ENCODE results near the gene PPM1N. TPM values are rescaled to one million over a fixed set of nuclear protein-coding genes. Genes with fewer than 3 reads are reported as not detected.

Gene PPM1N
- total and polyA plus RNA-seq, 4 donors, result 0.67 to 2.5 (median 0.88) TPM; not detected in 1

DNA sequence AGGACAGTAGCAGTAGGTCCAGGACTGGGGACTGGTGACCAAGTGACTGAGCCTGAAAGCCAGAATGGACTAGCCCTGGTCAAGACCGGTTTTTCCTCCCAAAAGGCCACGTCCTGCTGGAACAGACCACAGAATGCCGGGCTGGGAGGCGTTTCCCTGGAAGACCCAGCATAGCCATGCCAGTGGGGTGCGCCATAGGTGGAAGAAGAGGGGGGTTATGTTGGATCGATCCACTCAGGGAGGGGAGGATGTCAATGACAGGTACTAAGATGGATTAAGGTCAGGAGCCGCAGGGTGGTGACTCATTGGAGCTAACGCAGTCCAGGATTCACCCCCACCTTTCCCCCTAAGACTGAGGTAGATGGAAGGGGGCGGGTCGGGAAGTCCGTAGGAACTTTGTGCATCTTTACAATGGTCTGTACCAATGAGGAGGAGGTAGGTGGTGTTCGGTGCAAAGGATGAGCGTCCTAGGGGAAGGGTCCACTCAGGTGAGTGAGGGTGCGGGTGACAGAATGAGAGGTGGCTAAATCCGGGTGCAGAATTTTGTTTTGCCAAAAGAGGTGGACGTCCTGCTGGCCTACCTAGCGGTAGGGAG lies 30.0 kb downstream of the PPM1N start:
- H3K27ac ChIP-seq (ENCODE audit: low read depth in 1 of 2, low read length in 2 of 2), result no peak overlapping the region
- ATAC-seq (ENCODE audit: low FRiP score), result no peak
- no peaks in the 10 kb centered on the region for H3K9me3 ChIP-seq (ENCODE audit: control insufficient read depth, low read length)
- H3K4me1 ChIP-seq (ENCODE audit: control insufficient read depth in 1 of 2, insufficient read depth in 2 of 2, low read length in 2 of 2), result no peaks in the 10 kb centered on the region
- peaks cover 0 to 1% of the 10 kb centered on the region in 2 donors for H3K36me3 ChIP-seq (ENCODE audit: control insufficient read depth in 1 of 2, insufficient read depth in 2 of 2, low read length in 1 of 2)
- WGBS, 2 donors, result 33 to 34% methylated on average over 17 of the region's 17 CpGs
- no peaks in the 10 kb centered on the region for H3K27me3 ChIP-seq (ENCODE audit: control insufficient read depth in 1 of 2, insufficient read depth in 2 of 2, low read length in 1 of 2)
- intact Hi-C loops (cut with DNase I), result no loop called here
- DNase-seq, result no peak
- H3K4me3 ChIP-seq (ENCODE audit: low read length in 2 of 2), result no peak overlapping the region

DNA sequence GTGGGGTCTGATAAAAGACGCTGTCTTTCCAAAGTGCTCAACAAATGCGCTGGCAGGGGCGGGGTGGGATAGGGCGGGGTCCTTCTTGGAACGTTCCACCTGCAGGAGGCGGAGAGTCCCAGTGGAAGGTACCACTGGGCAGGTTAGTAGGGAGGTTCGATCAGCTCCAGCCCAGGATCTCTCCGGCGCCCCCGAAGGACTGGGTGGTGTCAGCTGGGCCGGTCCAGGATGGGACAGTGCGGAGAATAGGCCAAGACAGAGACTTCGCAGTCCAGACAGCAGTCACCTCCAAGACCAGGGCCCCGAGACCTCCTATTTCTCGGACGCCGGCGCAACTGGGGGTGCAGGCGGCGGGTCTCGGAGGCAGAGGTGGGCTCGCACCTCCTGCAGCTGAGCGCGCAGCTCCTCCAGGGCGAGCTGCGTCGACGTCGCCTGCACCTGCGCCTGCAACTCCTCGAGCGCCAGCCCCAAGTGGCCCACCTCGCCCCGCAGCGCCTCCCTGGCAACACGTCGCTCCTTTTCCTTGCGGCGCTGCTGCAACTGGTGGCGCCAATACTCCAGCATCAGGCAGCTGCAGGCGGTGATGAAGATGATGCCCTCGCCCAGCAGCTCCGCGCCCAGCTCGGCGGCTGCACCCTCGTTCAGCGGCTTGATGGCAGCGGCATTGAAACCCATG lies 30.6 kb downstream of the PPM1N start:
- no peaks in the 10 kb centered on the region for H3K27me3 ChIP-seq (ENCODE audit: control insufficient read depth in 1 of 2, insufficient read depth in 2 of 2, low read length in 1 of 2)
- no peaks in the 10 kb centered on the region for H3K4me1 ChIP-seq (ENCODE audit: control insufficient read depth in 1 of 2, insufficient read depth in 2 of 2, low read length in 2 of 2)
- intact Hi-C loops (cut with DNase I), result no loop called here
- peaks cover 0 to 1% of the 10 kb centered on the region in 2 donors for H3K36me3 ChIP-seq (ENCODE audit: control insufficient read depth in 1 of 2, insufficient read depth in 2 of 2, low read length in 1 of 2)
- WGBS, 2 donors, result 8 to 11% methylated on average over 46 to 49 of the region's 49 CpGs
- peak; percentile 17 for ATAC-seq (ENCODE audit: low FRiP score)
- no peak for DNase-seq
- H3K27ac ChIP-seq (ENCODE audit: low read depth in 1 of 2, low read length in 2 of 2), result no peak overlapping the region
- H3K9me3 ChIP-seq (ENCODE audit: control insufficient read depth, low read length), result no peaks in the 10 kb centered on the region
- H3K4me3 ChIP-seq (ENCODE audit: low read length in 2 of 2), result no peak overlapping the region

DNA sequence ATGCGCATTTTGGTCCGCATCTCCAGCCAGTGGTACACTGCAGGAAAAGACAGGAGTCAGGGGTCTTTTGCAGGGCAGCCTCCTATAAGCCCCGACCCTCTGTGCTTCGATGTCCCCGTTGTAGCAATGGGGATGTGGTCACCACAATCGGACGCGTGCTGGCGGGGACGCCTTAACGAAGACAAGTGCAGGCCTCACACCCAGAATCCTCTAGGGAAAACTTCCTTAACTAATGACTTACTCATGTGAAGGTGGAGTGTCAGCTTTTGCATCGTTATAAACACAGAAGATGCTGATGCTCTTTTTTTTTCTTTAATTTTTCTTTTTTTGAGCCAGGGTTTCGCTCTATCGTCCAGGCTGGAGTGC lies 31.2 kb downstream of the PPM1N start:
- ATAC-seq (ENCODE audit: low FRiP score) (peak; percentile 9), DNase-seq (no peak)
- H3K9me3 ChIP-seq (ENCODE audit: control insufficient read depth, low read length), result no peaks in the 10 kb centered on the region
- no peaks in the 10 kb centered on the region for H3K27me3 ChIP-seq (ENCODE audit: control insufficient read depth in 1 of 2, insufficient read depth in 2 of 2, low read length in 1 of 2)
- 42 to 52% methylated on average over 14 of the region's 14 CpGs for WGBS, 2 donors
- H3K27ac ChIP-seq (ENCODE audit: low read depth in 1 of 2, low read length in 2 of 2), result no peak overlapping the region
- peaks cover 0 to 1% of the 10 kb centered on the region in 2 donors for H3K36me3 ChIP-seq (ENCODE audit: control insufficient read depth in 1 of 2, insufficient read depth in 2 of 2, low read length in 1 of 2)
- intact Hi-C loops (cut with DNase I), result no loop called here
- no peak overlapping the region for H3K4me3 ChIP-seq (ENCODE audit: low read length in 2 of 2)
- H3K4me1 ChIP-seq (ENCODE audit: control insufficient read depth in 1 of 2, insufficient read depth in 2 of 2, low read length in 2 of 2), result no peaks in the 10 kb centered on the region

DNA sequence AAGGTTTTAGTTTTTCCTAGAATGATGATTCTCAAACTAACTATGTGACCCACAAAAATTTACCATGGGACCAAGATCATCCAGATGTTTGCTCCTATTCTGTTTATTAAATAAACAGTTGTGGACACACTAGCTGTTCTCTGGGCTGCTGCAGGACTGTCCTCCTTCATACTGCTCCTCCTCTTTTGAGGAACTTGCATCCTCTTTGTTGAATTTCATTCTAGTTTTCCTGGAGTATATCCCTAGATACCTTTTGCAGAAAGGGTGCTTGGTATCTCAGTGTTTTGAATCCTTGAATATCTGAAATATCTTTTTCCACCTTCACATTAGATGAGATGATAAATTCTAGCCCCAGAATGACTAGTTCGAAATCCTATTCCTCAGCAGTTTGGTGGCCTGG lies 33.1 kb downstream of the PPM1N start:
- WGBS, 2 donors, result 95 to 100% methylated on average over 1 of the region's 1 CpG
- Histone ChIP-seq H3K9me3 (ENCODE audit: control insufficient read depth, low read length) (no peaks in the 10 kb centered on the region), H3K27me3 (ENCODE audit: control insufficient read depth in 1 of 2, insufficient read depth in 2 of 2, low read length in 1 of 2) (no peaks in the 10 kb centered on the region), H3K4me3 (ENCODE audit: low read length in 2 of 2) (no peak overlapping the region), H3K36me3 (ENCODE audit: control insufficient read depth in 1 of 2, insufficient read depth in 2 of 2, low read length in 1 of 2) (peaks cover 0 to 1% of the 10 kb centered on the region in 2 donors), H3K27ac (ENCODE audit: low read depth in 1 of 2, low read length in 2 of 2) (no peak overlapping the region), H3K4me1 (ENCODE audit: control insufficient read depth in 1 of 2, insufficient read depth in 2 of 2, low read length in 2 of 2) (no peaks in the 10 kb centered on the region)
- intact Hi-C loops (cut with DNase I), result no loop called here
- DNase-seq (no peak), ATAC-seq (ENCODE audit: low FRiP score) (no peak)

DNA sequence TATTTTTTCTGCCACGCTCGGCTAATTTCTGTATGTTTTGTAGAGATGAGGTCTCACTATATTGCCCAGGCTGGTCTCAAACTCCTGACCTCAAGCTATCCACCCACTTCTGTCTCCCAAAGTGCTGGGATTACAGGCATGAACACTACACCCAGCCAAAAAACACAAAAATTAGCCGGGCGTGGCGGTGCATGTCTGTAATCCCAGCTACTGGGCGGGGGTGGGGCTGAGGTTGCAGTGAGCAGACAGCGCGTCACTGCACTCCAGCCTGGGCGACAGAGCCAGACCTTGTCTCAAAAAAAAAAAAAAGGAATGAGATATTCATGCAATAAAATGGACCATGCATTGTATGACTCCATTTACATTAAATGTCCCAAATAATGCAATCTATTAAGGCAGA lies 41.2 kb downstream of the PPM1N start:
- no peaks in the 10 kb centered on the region for H3K27me3 ChIP-seq (ENCODE audit: control insufficient read depth in 1 of 2, insufficient read depth in 2 of 2, low read length in 1 of 2)
- H3K4me1 ChIP-seq (ENCODE audit: control insufficient read depth in 1 of 2, insufficient read depth in 2 of 2, low read length in 2 of 2), result no peaks in the 10 kb centered on the region
- no peaks in the 10 kb centered on the region for H3K36me3 ChIP-seq (ENCODE audit: control insufficient read depth in 1 of 2, insufficient read depth in 2 of 2, low read length in 1 of 2)
- DNase-seq, result no peak
- H3K4me3 ChIP-seq (ENCODE audit: low read length in 2 of 2), result no peak overlapping the region
- no peak for ATAC-seq (ENCODE audit: low FRiP score)
- whole genome bisulfite sequencing, 2 donors, result 87 to 88% methylated on average over 9 of the region's 9 CpGs
- H3K9me3 ChIP-seq (ENCODE audit: control insufficient read depth, low read length), result no peaks in the 10 kb centered on the region
- no peak overlapping the region for H3K27ac ChIP-seq (ENCODE audit: low read depth in 1 of 2, low read length in 2 of 2)
- intact Hi-C loops (cut with DNase I), result no loop called here

DNA sequence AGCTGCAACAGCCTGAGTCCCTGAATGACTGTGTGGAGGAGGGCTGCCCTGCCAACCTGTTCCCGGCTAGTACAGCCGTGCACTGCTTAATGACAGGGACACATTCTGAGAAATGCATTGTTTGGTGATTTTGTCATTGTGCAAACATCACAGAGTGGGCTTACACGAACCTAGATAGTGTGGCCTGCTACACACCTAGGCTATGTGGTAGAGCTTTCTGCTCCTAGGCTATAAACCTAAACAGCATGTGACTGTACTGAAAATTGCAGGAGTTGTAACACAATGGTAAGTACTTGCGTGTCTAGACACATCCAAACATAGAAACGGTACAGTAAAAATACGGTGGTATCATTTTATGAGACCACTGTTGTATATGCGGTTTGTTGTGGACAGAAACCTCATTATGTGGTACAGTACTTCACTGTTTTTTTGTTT lies 44.0 kb downstream of the PPM1N start:
- no peak for DNase-seq
- WGBS, 2 donors, result 72 to 75% methylated on average over 7 of the region's 7 CpGs
- no peak for ATAC-seq (ENCODE audit: low FRiP score)
- intact Hi-C loops (cut with DNase I), result no loop called here
- Histone ChIP-seq H3K27me3 (ENCODE audit: control insufficient read depth in 1 of 2, insufficient read depth in 2 of 2, low read length in 1 of 2) (no peaks in the 10 kb centered on the region), H3K36me3 (ENCODE audit: control insufficient read depth in 1 of 2, insufficient read depth in 2 of 2, low read length in 1 of 2) (no peaks in the 10 kb centered on the region), H3K4me3 (ENCODE audit: low read length in 2 of 2) (no peak overlapping the region), H3K4me1 (ENCODE audit: control insufficient read depth in 1 of 2, insufficient read depth in 2 of 2, low read length in 2 of 2) (no peaks in the 10 kb centered on the region), H3K9me3 (ENCODE audit: control insufficient read depth, low read length) (no peaks in the 10 kb centered on the region), H3K27ac (ENCODE audit: low read depth in 1 of 2, low read length in 2 of 2) (no peak overlapping the region)

DNA sequence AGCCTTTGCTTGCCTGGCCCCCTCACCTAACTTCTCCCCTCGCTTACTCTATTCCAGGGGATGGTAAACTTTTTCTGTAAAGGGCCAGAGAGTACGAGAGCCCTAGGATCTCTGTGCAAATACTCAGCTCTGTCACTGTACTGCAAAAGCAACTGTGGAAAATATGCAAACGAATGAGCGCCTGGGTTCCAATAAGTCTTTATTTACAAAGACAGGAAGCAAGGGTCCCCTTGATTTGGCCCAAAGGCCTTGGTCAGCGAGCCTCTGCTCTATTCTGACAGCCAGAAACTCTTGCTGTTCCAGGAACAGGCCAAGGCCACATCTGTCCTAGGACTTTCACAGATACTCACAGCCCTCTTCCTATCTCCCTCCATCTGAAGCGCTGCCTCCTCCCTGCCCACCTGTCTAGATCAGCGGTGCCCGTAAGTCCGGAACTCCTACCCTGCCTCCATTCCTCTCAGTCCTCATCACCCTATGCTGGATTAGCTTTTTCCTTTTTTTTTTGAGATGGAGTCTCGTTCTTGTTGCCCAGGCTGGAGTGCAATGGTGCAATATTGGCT lies 49.0 kb downstream of the PPM1N start:
- Histone ChIP-seq H3K36me3 (ENCODE audit: control insufficient read depth in 1 of 2, insufficient read depth in 2 of 2, low read length in 1 of 2) (no peaks in the 10 kb centered on the region), H3K9me3 (ENCODE audit: control insufficient read depth, low read length) (no peaks in the 10 kb centered on the region), H3K4me1 (ENCODE audit: control insufficient read depth in 1 of 2, insufficient read depth in 2 of 2, low read length in 2 of 2) (no peaks in the 10 kb centered on the region), H3K27ac (ENCODE audit: low read depth in 1 of 2, low read length in 2 of 2) (no peak overlapping the region), H3K4me3 (ENCODE audit: low read length in 2 of 2) (no peak overlapping the region), H3K27me3 (ENCODE audit: control insufficient read depth in 1 of 2, insufficient read depth in 2 of 2, low read length in 1 of 2) (no peaks in the 10 kb centered on the region)
- ATAC-seq (ENCODE audit: low FRiP score) (no peak), DNase-seq (no peak)
- intact Hi-C loops (cut with DNase I), result no loop called here
- 89 to 92% methylated on average over 10 of the region's 10 CpGs for WGBS, 2 donors

DNA sequence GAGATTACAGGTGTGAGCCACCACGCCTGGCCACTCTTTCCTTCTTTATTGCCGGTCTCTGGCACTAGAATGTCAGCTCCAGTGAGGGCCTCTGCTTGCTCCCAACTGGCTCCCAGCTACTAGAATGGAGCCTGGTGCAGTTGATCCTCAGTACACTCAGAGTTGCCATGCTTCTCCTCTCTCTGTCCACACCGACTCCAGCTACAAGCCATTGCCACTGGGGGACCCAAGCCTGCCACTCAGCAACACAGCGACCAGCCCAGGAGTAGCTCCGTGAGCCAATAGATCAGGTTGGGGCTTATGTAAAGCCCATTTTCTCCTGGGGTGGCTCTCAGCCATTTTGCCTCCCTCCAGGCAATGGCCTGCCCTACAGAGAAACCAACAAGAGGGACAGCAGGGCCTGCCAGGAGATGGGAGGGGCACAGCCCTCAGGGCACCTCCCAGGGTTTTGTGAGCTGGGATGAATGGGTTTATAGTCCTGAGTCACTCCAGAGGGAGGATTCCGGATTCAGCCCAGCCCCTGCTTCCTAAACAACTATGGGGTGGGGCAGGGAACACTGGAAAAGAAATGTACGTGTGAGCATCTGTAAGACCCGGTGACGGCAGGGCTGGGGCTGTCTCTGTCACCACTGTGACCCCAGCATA lies 49.8 kb downstream of the PPM1N start:
- H3K4me1 ChIP-seq (ENCODE audit: control insufficient read depth in 1 of 2, insufficient read depth in 2 of 2, low read length in 2 of 2), result no peaks in the 10 kb centered on the region
- WGBS, 2 donors, result 87 to 92% methylated on average over 9 of the region's 9 CpGs
- no peak overlapping the region for H3K27ac ChIP-seq (ENCODE audit: low read depth in 1 of 2, low read length in 2 of 2)
- no peaks in the 10 kb centered on the region for H3K27me3 ChIP-seq (ENCODE audit: control insufficient read depth in 1 of 2, insufficient read depth in 2 of 2, low read length in 1 of 2)
- intact Hi-C loops (cut with DNase I), result no loop called here
- DNase-seq (no peak), ATAC-seq (ENCODE audit: low FRiP score) (no peak)
- no peaks in the 10 kb centered on the region for H3K9me3 ChIP-seq (ENCODE audit: control insufficient read depth, low read length)
- no peaks in the 10 kb centered on the region for H3K36me3 ChIP-seq (ENCODE audit: control insufficient read depth in 1 of 2, insufficient read depth in 2 of 2, low read length in 1 of 2)
- no peak overlapping the region for H3K4me3 ChIP-seq (ENCODE audit: low read length in 2 of 2)
